Kidney (tissue), 14 donors: ENCODE measurements around the gene GNAS. TPM values are rescaled to one million over a fixed set of nuclear protein-coding genes. Genes with fewer than 3 reads are reported as not detected.

Experiments
- DNase-seq, 5 donors: peaks; one replicate each; pipeline ENCODE4 v3.0.0-alpha.2; 2013 to 2020
- FAIRE-seq: peaks from 2 replicates; lab custom pipeline; 2012; peaks lifted over from hg19 to GRCh38; lab: Jason Lieb, UNC
- H3K27ac ChIP-seq, 2 donors: one replicate each; pipeline ENCODE4 v1.7.0; 2013; ENCODE audit warnings: low read depth in 2 of 2, low read length in 2 of 2, inconsistent platforms in 1 of 2
- H3K27me3 ChIP-seq: one replicate; pipeline ENCODE4 v1.7.1; 2013; ENCODE audit warnings: low read length, inconsistent platforms; ENCODE audit not compliant: control insufficient read depth, insufficient read depth
- H3K36me3 ChIP-seq, 3 donors: one replicate each; pipeline versions ENCODE4 v1.7.0 to v1.7.1; 2013; ENCODE audit warnings: low read length in 3 of 3, control low read depth in 1 of 3, inconsistent platforms in 1 of 3; ENCODE audit not compliant: insufficient read depth in 3 of 3, control insufficient read depth in 2 of 3
- H3K4me1 ChIP-seq, 3 donors: one replicate each; pipeline versions ENCODE4 v1.7.0 to v1.7.1; 2013; ENCODE audit warnings: low read length in 3 of 3, inconsistent platforms in 1 of 3, low read depth in 1 of 3; ENCODE audit not compliant: control insufficient read depth in 2 of 3, insufficient read depth in 2 of 3
- H3K4me3 ChIP-seq, 3 donors: one replicate each; pipeline versions ENCODE4 v1.7.0 to v1.8.1; 2013; ENCODE audit warnings: low read length in 3 of 3, control low read depth in 1 of 3, inconsistent platforms in 1 of 3
- H3K9ac ChIP-seq, 3 donors: one replicate each; pipeline versions ENCODE4 v1.7.0 to v1.7.1; 2013; ENCODE audit warnings: low read length in 3 of 3, control low read depth in 1 of 3, inconsistent platforms in 1 of 3
- H3K9me3 ChIP-seq, 3 donors: one replicate each; pipeline versions ENCODE4 v1.7.0 to v1.7.1; 2013; ENCODE audit warnings: low read length in 3 of 3, control low read depth in 1 of 3, inconsistent platforms in 1 of 3; ENCODE audit not compliant: control insufficient read depth in 2 of 3, insufficient read depth in 1 of 3
- intact Hi-C: fragments of 100-400 bp; cut with DNase I; formaldehyde crosslinking; loops from one replicate; pipeline ENCODE4 v1.11.1; 2022
- polyA plus RNA-seq: library from polyadenylated mRNA; stranded (reverse); fragments of 350-450 nt; fragmentation: Illumina TruSeq; extraction: RNeasy Lipid Tissue Mini Kit (QIAGEN cat#74804); gene quantifications from one replicate; pipeline ENCODE4 v1.2.3, GENCODE V29; 2014; ENCODE audit warnings: low read depth, low replicate concordance; ENCODE audit not compliant: insufficient read depth
- total RNA-seq: library from RNA; stranded (reverse); fragmentation: NEBNext Ultra II Directional; extraction: Animal tissue kit (Norgen Biotek cat#: 25700); gene quantifications from one replicate; pipeline ENCODE4 v1.2.1, GENCODE V29; 2021
- TF ChIP-seq, protein P1 (sequence below): IDR thresholded peaks from 3 replicates; pipeline ENCODE4 v1.5.1; 2012; ENCODE audit warnings: mild to moderate bottlenecking, moderate library complexity, borderline replicate concordance; ENCODE audit not compliant: insufficient read depth; ENCODE audit errors: extremely low read depth
- donor health status: control.
- donor health status: control.
- donor health status: control.
- donor health status: control.
- donor health status: control.
- donor health status: DM: yes; HTN: yes; CAD: no.
- donor health status: Normal renal cell carcinoma (clear cell type).

Gene GNAS
- total and polyA plus RNA-seq, 2 donors from 2014 or later = 792 to 867 TPM

DNA sequence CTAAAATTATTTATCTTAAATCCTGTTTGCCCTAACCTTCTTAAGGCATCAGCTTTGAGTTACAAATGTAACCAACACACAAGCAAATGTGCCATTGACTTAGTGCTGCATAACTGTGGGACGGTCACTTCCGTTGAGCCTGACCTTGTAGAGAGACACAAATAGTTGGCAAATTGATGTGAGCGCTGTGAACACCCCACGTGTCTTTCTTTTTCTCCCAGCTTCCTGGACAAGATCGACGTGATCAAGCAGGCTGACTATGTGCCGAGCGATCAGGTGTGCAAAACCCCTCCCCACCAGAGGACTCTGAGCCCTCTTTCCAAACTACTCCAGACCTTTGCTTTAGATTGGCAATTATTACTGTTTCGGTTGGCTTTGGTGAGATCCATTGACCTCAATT, 56.4 kb downstream of the GNAS start:
- DNase-seq (no peak), FAIRE-seq (no peak)
- Histone ChIP-seq H3K27me3 (no peaks in the 10 kb centered on the region), H3K27ac (no peak overlapping the region), H3K4me1 (peaks cover 0 to 12% (median 8%) of the 10 kb centered on the region in 3 donors), H3K9me3 (no peaks in the 10 kb centered on the region), H3K4me3 (no peak overlapping the region), H3K9ac (no peak overlapping the region), H3K36me3 (peaks cover 31 to 42% (median 37%) of the 10 kb centered on the region in 3 donors)
- intact Hi-C loops = loop anchor here (10.0 kb wide), 1 partner anchor 116 kb away; no protein-coding TSS in a partner anchor
- TF ChIP-seq, protein P1, sequence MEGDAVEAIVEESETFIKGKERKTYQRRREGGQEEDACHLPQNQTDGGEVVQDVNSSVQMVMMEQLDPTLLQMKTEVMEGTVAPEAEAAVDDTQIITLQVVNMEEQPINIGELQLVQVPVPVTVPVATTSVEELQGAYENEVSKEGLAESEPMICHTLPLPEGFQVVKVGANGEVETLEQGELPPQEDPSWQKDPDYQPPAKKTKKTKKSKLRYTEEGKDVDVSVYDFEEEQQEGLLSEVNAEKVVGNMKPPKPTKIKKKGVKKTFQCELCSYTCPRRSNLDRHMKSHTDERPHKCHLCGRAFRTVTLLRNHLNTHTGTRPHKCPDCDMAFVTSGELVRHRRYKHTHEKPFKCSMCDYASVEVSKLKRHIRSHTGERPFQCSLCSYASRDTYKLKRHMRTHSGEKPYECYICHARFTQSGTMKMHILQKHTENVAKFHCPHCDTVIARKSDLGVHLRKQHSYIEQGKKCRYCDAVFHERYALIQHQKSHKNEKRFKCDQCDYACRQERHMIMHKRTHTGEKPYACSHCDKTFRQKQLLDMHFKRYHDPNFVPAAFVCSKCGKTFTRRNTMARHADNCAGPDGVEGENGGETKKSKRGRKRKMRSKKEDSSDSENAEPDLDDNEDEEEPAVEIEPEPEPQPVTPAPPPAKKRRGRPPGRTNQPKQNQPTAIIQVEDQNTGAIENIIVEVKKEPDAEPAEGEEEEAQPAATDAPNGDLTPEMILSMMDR = no peak

DNA sequence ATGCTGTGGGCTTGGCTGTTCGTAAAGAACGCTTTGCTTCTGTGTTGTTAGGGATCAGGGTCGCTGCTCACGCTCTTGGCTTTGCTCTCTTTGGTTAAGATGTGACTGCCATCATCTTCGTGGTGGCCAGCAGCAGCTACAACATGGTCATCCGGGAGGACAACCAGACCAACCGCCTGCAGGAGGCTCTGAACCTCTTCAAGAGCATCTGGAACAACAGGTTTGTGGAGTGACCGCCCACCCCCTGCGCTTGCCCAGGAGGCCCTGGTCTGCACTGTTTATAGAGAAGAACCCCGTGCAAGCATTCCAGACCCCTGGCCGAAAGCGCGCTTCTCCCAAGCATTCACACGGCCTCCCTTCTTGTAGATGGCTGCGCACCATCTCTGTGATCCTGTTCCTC, 57.1 kb downstream of the GNAS start:
- Histone ChIP-seq H3K9ac (no peak overlapping the region), H3K4me1 (peaks cover 0 to 12% (median 8%) of the 10 kb centered on the region in 3 donors), H3K4me3 (no peak overlapping the region), H3K9me3 (no peaks in the 10 kb centered on the region), H3K27me3 (no peaks in the 10 kb centered on the region), H3K27ac (no peak overlapping the region), H3K36me3 (peaks cover 31 to 42% (median 34%) of the 10 kb centered on the region in 3 donors)
- intact Hi-C loops = loop anchor here (10.0 kb wide), 1 partner anchor 115 kb away; no protein-coding TSS in a partner anchor
- FAIRE-seq (no peak), DNase-seq (no peak)
- TF ChIP-seq, protein P1 = no peak

DNA sequence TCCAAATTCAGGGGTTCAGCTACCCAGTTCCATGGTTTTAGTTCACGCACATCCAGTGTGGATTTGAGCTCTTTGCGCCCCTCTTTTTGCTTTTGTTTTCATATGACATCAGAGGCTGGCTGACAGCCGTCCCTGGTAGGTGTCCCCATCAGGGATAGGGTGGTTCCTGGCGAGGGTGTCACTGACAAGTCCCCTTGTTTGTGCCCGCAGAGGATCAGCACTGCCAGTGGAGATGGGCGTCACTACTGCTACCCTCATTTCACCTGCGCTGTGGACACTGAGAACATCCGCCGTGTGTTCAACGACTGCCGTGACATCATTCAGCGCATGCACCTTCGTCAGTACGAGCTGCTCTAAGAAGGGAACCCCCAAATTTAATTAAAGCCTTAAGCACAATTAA, 58.0 kb downstream of the GNAS start:
- Histone ChIP-seq H3K4me3 (no peak overlapping the region), H3K4me1 (peaks cover 0 to 12% (median 8%) of the 10 kb centered on the region in 3 donors), H3K9ac (no peak overlapping the region), H3K27me3 (no peaks in the 10 kb centered on the region), H3K27ac (no peak overlapping the region), H3K9me3 (no peaks in the 10 kb centered on the region), H3K36me3 (peaks cover 25 to 36% (median 31%) of the 10 kb centered on the region in 3 donors)
- FAIRE-seq = no peak
- no peak for DNase-seq
- intact Hi-C loops = no loop called here
- TF ChIP-seq, protein P1 = no peak

DNA sequence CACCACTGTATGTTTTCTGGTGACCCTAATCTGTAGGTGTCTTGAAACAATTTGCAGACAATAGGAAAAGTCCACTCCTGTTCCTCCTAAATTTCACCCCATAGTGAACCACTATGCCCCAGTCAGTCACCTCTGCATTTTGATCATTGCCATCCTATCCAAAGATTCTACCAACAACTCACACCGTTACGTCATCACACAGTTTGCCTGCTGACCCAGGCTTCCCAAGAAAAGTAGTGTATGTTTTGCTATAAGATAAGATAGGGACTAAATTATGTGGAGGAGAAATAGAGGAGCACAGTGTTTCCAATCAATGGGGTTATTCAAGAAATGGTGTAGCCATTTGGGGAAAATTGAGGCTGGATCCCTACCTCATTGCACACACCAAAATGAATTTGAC, 58.8 kb downstream of the GNAS start:
- FAIRE-seq = no peak
- no peak overlapping the region for H3K9ac ChIP-seq
- TF ChIP-seq, protein P1 = no peak
- H3K27ac ChIP-seq = no peak overlapping the region
- H3K4me3 ChIP-seq = no peak overlapping the region
- peaks cover 0 to 12% (median 8%) of the 10 kb centered on the region in 3 donors for H3K4me1 ChIP-seq
- H3K27me3 ChIP-seq = no peaks in the 10 kb centered on the region
- H3K36me3 ChIP-seq = peaks cover 21 to 31% (median 22%) of the 10 kb centered on the region in 3 donors
- intact Hi-C loops = no loop called here
- no peak for DNase-seq
- H3K9me3 ChIP-seq = no peaks in the 10 kb centered on the region
